ENCODE measurements around the gene HTRA3.
A peak's percentile ranks its signal among the peaks of the same experiment; 100 is the strongest.

Gene HTRA3

GRCh38 chr4:8279321-8280157, 10.0 kb downstream of the HTRA3 start:
- DNase-seq (ENCODE audit: low read depth): no peak
- no peak overlapping the region for H3K4me3 ChIP-seq (ENCODE audit: low read length)
- TF ChIP-seq CTCF (conservative IDR thresholded peaks at IDR 0.05; ENCODE audit: low read length): no peak

DNA sequence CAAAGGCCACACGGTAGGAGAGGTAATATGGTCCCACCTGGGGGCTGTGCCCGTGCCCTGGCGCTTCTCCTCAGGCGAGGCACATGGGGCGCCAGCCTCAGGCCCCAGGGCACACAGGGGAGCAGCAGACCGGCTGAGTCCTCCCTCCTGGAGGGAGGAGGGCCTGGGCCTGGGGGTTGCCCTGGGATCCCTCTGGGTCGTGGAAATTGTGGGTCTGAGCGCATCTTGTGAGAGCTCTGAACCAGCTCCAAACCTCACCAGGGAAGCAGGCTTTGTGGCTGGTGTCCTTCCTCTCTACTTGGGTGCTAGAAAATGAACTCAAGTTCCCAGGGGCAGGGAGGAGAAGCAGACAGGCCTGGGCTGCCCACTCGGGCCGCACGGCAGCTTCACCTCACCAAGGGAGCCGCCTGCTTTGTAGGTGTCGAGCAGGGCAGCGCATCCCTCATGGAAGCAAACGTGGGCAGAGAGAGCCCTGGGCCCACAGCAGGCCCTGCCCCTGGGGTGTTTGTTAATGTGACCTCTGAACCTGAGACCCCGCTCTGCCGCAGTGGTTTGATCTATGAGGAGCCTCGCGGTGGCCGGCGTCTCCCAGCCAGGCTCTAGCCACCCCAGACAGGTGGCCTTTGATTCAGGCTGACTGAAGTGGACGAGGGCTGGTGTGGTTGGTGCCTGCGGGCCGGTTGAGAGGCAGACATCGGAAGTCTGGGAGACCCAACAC, 10.8 kb downstream of the HTRA3 start:
- TF ChIP-seq CTCF (conservative IDR thresholded peaks at IDR 0.05; ENCODE audit: low read length): no peak
- no peak for DNase-seq (ENCODE audit: low read depth)
- no peak overlapping the region for H3K4me3 ChIP-seq (ENCODE audit: low read length)

- TF ChIP-seq CTCF (conservative IDR thresholded peaks at IDR 0.05; ENCODE audit: low read length): no peak
- H3K4me3 ChIP-seq (ENCODE audit: low read length): no peak overlapping the region
- no peak for DNase-seq (ENCODE audit: low read depth)
Observed at GRCh38 chr4:8280876-8281440, 11.4 kb downstream of the HTRA3 start.

DNA sequence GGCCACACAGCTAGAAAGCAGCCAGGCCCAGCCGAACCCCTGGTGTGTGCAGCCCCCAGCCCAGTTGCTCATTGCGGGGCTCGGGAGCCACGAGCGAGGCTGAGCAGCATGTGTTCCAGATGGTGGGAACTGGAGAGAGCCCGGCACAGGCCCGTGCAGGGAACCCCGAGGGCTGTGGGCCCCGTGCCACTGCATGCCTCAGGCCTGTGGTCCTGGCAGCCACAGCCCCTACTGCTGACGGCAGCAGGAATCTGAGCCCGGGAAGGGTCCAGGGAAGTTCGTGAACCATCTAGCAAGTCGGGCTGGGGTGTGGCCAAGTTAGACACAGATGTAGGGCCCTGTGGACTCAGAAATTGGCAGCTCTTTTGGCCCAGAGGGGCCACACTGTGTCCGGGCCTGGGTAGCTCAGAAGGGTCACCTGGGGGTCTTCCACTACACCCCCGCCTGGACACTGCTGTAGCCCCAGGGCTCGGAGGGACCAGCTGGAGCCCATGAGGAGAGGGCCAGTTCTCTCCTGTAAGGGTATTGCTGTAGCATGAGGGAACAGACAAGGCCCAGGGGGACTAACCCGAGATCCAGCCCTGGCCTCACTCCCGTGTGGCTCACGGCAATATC, 12.1 kb downstream of the HTRA3 start:
- TF ChIP-seq CTCF (conservative IDR thresholded peaks at IDR 0.05; ENCODE audit: low read length): no peak
- DNase-seq (ENCODE audit: low read depth): peak; percentile 95
- H3K4me3 ChIP-seq (ENCODE audit: low read length): no peak overlapping the region

GRCh38 chr4:8282134-8282641, 12.6 kb downstream of the HTRA3 start:
- H3K4me3 ChIP-seq (ENCODE audit: low read length): no peak overlapping the region
- no peak for DNase-seq (ENCODE audit: low read depth)
- TF ChIP-seq CTCF (conservative IDR thresholded peaks at IDR 0.05; ENCODE audit: low read length): no peak

- DNase-seq (ENCODE audit: low read depth): no peak
- no peak overlapping the region for H3K4me3 ChIP-seq (ENCODE audit: low read length)
- TF ChIP-seq CTCF (conservative IDR thresholded peaks at IDR 0.05; ENCODE audit: low read length): no peak
Observed at GRCh38 chr4:8282742-8283141, 13.2 kb downstream of the HTRA3 start.

Data from AG10803 (cell line).